ENCODE results near the gene OXA1L.

The OXA1L gene

DNA sequence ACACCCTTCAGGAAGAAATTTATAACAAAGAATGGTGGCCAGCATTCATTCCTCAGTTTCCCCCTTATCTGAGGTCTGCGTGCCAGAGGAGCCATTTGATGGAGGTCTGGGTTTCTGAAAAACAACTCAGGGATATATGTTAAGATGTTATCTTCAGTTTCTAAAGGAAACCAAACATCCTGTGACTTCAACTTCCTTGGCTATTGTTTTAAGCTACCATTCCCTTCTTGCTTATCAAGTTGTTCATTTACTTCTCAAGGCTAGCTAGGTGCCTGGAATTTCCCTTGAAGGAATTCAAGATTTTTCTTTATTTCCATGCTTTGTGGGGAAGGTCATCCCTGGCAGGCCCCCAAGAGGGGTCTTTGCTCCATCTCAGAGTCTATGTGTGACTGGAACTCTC lies 27.1 kb upstream of the OXA1L start:
- Histone ChIP-seq H4K8ac (ENCODE audit: low read depth, low read length) (no peak overlapping the region), H3K9me3 (replicated peaks in 1 of 2; ENCODE audit: control insufficient read depth in 2 of 2, insufficient read depth in 1 of 2, low read depth in 1 of 2, low read length in 2 of 2) (no peaks in the 10 kb centered on the region), H4K91ac (ENCODE audit: low read depth, low read length, poor library complexity) (no peak overlapping the region), H3K9ac (ENCODE audit: low read depth, low read length, poor library complexity) (no peak overlapping the region), H3K27me3 (ENCODE audit: control insufficient read depth in 3 of 3, insufficient read depth in 3 of 3, low read depth in 1 of 3, low read length in 3 of 3) (no peaks in the 10 kb centered on the region), H2BK15ac (ENCODE audit: low read length) (no peak overlapping the region), H3K36me3 (replicated peaks in 1 of 2; ENCODE audit: control insufficient read depth in 2 of 2, insufficient read depth in 2 of 2, low read length in 2 of 2) (no peaks in the 10 kb centered on the region), H3K4ac (ENCODE audit: low read length) (no peak overlapping the region), H3K23ac (ENCODE audit: low read depth, low read length, poor library complexity) (no peak overlapping the region), H2BK5ac (ENCODE audit: low read length) (no peak overlapping the region), H2AK5ac (ENCODE audit: low read depth, low read length) (no peak overlapping the region), H2BK12ac (ENCODE audit: low read length) (no peak overlapping the region), H3K4me1 (ENCODE audit: control insufficient read depth in 2 of 2, insufficient read depth in 1 of 2, low read depth in 1 of 2, low read length in 2 of 2) (no peaks in the 10 kb centered on the region), H3K18ac (ENCODE audit: low read length) (no peak overlapping the region), H3K4me3 (ENCODE audit: low read length in 2 of 2) (no peak overlapping the region), H3K27ac (replicated peaks; ENCODE audit: low read length) (no peak overlapping the region), H2AFZ (ENCODE audit: low read length) (no peak overlapping the region), H3K4me2 (ENCODE audit: insufficient read depth, low read length, poor library complexity, severe bottlenecking) (no peak overlapping the region), H3K79me1 (ENCODE audit: low read depth, low read length) (no peaks in the 10 kb centered on the region), H3K14ac (ENCODE audit: low read length) (no peak overlapping the region), H2BK120ac (ENCODE audit: low read depth, low read length) (no peak overlapping the region)
- DNase-seq (ENCODE audit: low spot score), result no peak
- no CpG with 5 or more reads among the region's 1 CpG for WGBS, 2 donors (ENCODE audit: extremely low coverage in 2 of 2, insufficient read length in 2 of 2, insufficient replicate concordance in 1 of 2)

DNA sequence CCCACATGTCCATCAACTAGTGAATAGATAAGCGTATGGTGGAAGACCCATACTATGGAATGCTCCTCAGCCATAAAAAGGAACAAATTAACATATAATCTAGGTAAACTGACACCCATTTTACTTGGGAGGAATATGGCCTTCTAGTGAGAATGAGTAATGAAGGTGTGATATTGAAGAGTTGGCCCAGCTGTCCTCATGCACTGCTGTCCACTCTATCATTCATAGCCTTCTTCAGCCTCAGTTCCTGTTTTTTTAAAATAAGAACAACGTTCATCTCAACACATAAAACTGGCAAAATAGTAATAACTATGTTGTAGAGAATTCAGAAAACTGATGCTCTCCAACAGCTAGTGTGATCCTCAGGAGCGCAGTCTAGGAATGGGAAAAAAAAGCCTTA lies 26.5 kb upstream of the OXA1L start:
- Histone ChIP-seq H3K4me2 (ENCODE audit: insufficient read depth, low read length, poor library complexity, severe bottlenecking) (no peak overlapping the region), H2BK15ac (ENCODE audit: low read length) (no peak overlapping the region), H3K14ac (ENCODE audit: low read length) (no peak overlapping the region), H4K91ac (ENCODE audit: low read depth, low read length, poor library complexity) (no peak overlapping the region), H3K4me3 (ENCODE audit: low read length in 2 of 2) (no peak overlapping the region), H2AFZ (ENCODE audit: low read length) (no peak overlapping the region), H3K79me1 (ENCODE audit: low read depth, low read length) (no peaks in the 10 kb centered on the region), H3K27me3 (ENCODE audit: control insufficient read depth in 3 of 3, insufficient read depth in 3 of 3, low read depth in 1 of 3, low read length in 3 of 3) (no peaks in the 10 kb centered on the region), H2BK5ac (ENCODE audit: low read length) (no peak overlapping the region), H3K4ac (ENCODE audit: low read length) (no peak overlapping the region), H4K8ac (ENCODE audit: low read depth, low read length) (no peak overlapping the region), H3K18ac (ENCODE audit: low read length) (no peak overlapping the region), H2BK120ac (ENCODE audit: low read depth, low read length) (no peak overlapping the region), H3K9ac (ENCODE audit: low read depth, low read length, poor library complexity) (no peak overlapping the region), H3K9me3 (replicated peaks in 1 of 2; ENCODE audit: control insufficient read depth in 2 of 2, insufficient read depth in 1 of 2, low read depth in 1 of 2, low read length in 2 of 2) (no peaks in the 10 kb centered on the region), H3K23ac (ENCODE audit: low read depth, low read length, poor library complexity) (no peak overlapping the region), H3K4me1 (ENCODE audit: control insufficient read depth in 2 of 2, insufficient read depth in 1 of 2, low read depth in 1 of 2, low read length in 2 of 2) (no peaks in the 10 kb centered on the region), H2BK12ac (ENCODE audit: low read length) (no peak overlapping the region), H3K27ac (replicated peaks; ENCODE audit: low read length) (no peak overlapping the region), H2AK5ac (ENCODE audit: low read depth, low read length) (no peak overlapping the region), H3K36me3 (replicated peaks in 1 of 2; ENCODE audit: control insufficient read depth in 2 of 2, insufficient read depth in 2 of 2, low read length in 2 of 2) (no peaks in the 10 kb centered on the region)
- no peak for DNase-seq (ENCODE audit: low spot score)
- no CpG with 5 or more reads among the region's 3 CpGs for WGBS, 2 donors (ENCODE audit: extremely low coverage in 2 of 2, insufficient read length in 2 of 2, insufficient replicate concordance in 1 of 2)

DNA sequence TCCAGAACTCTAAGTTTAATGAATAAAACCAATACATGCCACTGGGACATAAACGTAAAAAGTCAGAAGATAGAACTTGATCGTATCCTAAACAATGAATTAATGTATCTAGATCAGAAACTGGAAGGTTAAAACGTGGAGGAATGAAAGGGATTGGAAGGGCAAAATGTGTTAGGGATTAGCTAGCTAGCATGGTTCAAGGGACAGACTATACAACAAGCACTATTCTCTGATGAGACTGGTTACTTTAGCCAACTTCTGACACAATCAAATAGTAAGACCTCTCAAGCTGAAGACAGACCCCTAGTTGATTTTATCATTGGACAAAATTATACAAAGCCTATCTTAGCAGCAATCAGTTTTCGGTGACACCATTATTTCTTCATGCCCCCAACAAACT lies 18.7 kb upstream of the OXA1L start:
- WGBS, 2 donors (ENCODE audit: extremely low coverage in 2 of 2, insufficient read length in 2 of 2, insufficient replicate concordance in 1 of 2), result no CpG with 5 or more reads among the region's 4 CpGs
- H3K4me2 ChIP-seq (ENCODE audit: insufficient read depth, low read length, poor library complexity, severe bottlenecking), result no peak overlapping the region

DNA sequence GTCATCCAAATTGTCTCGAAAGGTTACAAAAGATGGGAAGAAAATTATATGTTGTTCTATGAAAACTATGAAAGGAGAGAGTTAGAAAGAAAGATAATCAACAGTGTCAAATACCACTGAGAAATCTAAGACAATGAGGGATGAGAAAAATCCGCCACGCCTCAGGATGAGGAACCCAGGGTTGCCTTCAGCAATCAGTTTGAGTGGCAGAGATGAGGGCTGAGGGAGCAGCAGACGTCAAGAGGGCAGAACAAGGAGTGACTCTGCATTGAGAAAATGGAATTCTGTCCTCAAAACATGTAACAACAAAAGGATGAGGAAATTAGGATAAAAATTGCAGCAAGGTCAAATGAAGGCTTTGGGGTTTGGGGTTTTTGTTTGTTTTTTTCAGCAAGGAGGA lies 18.3 kb upstream of the OXA1L start:
- H3K36me3 ChIP-seq (replicated peaks in 1 of 2; ENCODE audit: control insufficient read depth in 2 of 2, insufficient read depth in 2 of 2, low read length in 2 of 2), result no peaks in the 10 kb centered on the region
- H3K23ac ChIP-seq (ENCODE audit: low read depth, low read length, poor library complexity), result no peak overlapping the region
- H3K27me3 ChIP-seq (ENCODE audit: control insufficient read depth in 3 of 3, insufficient read depth in 3 of 3, low read depth in 1 of 3, low read length in 3 of 3), result no peaks in the 10 kb centered on the region
- H3K14ac ChIP-seq (ENCODE audit: low read length), result no peak overlapping the region
- no peak overlapping the region for H2BK5ac ChIP-seq (ENCODE audit: low read length)
- H4K91ac ChIP-seq (ENCODE audit: low read depth, low read length, poor library complexity), result no peak overlapping the region
- H2BK12ac ChIP-seq (ENCODE audit: low read length), result no peak overlapping the region
- no CpG with 5 or more reads among the region's 4 CpGs for WGBS, 2 donors (ENCODE audit: extremely low coverage in 2 of 2, insufficient read length in 2 of 2, insufficient replicate concordance in 1 of 2)
- H3K9me3 ChIP-seq (replicated peaks in 1 of 2; ENCODE audit: control insufficient read depth in 2 of 2, insufficient read depth in 1 of 2, low read depth in 1 of 2, low read length in 2 of 2), result no peaks in the 10 kb centered on the region
- no peak overlapping the region for H3K9ac ChIP-seq (ENCODE audit: low read depth, low read length, poor library complexity)
- no peak overlapping the region for H2AK5ac ChIP-seq (ENCODE audit: low read depth, low read length)
- no peak overlapping the region for H4K8ac ChIP-seq (ENCODE audit: low read depth, low read length)
- H3K18ac ChIP-seq (ENCODE audit: low read length), result no peak overlapping the region
- H3K4me3 ChIP-seq (ENCODE audit: low read length in 2 of 2), result no peak overlapping the region
- no peak for DNase-seq (ENCODE audit: low spot score)
- no peak overlapping the region for H3K27ac ChIP-seq (replicated peaks; ENCODE audit: low read length)
- H3K4me1 ChIP-seq (ENCODE audit: control insufficient read depth in 2 of 2, insufficient read depth in 1 of 2, low read depth in 1 of 2, low read length in 2 of 2), result peaks cover 0 to 2% of the 10 kb centered on the region in 2 donors
- H3K4ac ChIP-seq (ENCODE audit: low read length), result no peak overlapping the region
- H3K79me1 ChIP-seq (ENCODE audit: low read depth, low read length), result no peaks in the 10 kb centered on the region
- H3K4me2 ChIP-seq (ENCODE audit: insufficient read depth, low read length, poor library complexity, severe bottlenecking), result no peak overlapping the region
- no peak overlapping the region for H2BK15ac ChIP-seq (ENCODE audit: low read length)
- H2AFZ ChIP-seq (ENCODE audit: low read length), result no peak overlapping the region
- H2BK120ac ChIP-seq (ENCODE audit: low read depth, low read length), result no peak overlapping the region

More for the DNA sequence above, 18.7 kb upstream of the OXA1L start:
- no peak overlapping the region for H2AFZ ChIP-seq (ENCODE audit: low read length)
- H3K9ac ChIP-seq (ENCODE audit: low read depth, low read length, poor library complexity), result no peak overlapping the region
- H3K4ac ChIP-seq (ENCODE audit: low read length), result no peak overlapping the region
- H3K4me3 ChIP-seq (ENCODE audit: low read length in 2 of 2), result no peak overlapping the region
- no peak overlapping the region for H2BK120ac ChIP-seq (ENCODE audit: low read depth, low read length)
- no peak overlapping the region for H3K23ac ChIP-seq (ENCODE audit: low read depth, low read length, poor library complexity)
- H2BK12ac ChIP-seq (ENCODE audit: low read length), result no peak overlapping the region
- H2BK5ac ChIP-seq (ENCODE audit: low read length), result no peak overlapping the region
- no peak for DNase-seq (ENCODE audit: low spot score)
- H2BK15ac ChIP-seq (ENCODE audit: low read length), result no peak overlapping the region
- H3K18ac ChIP-seq (ENCODE audit: low read length), result no peak overlapping the region
- no peak overlapping the region for H2AK5ac ChIP-seq (ENCODE audit: low read depth, low read length)
- no peak overlapping the region for H4K8ac ChIP-seq (ENCODE audit: low read depth, low read length)
- no peak overlapping the region for H3K14ac ChIP-seq (ENCODE audit: low read length)
- H3K36me3 ChIP-seq (replicated peaks in 1 of 2; ENCODE audit: control insufficient read depth in 2 of 2, insufficient read depth in 2 of 2, low read length in 2 of 2), result no peaks in the 10 kb centered on the region
- H3K27ac ChIP-seq (replicated peaks; ENCODE audit: low read length), result no peak overlapping the region
- H3K27me3 ChIP-seq (ENCODE audit: control insufficient read depth in 3 of 3, insufficient read depth in 3 of 3, low read depth in 1 of 3, low read length in 3 of 3), result no peaks in the 10 kb centered on the region
- H3K9me3 ChIP-seq (replicated peaks in 1 of 2; ENCODE audit: control insufficient read depth in 2 of 2, insufficient read depth in 1 of 2, low read depth in 1 of 2, low read length in 2 of 2), result no peaks in the 10 kb centered on the region
- no peaks in the 10 kb centered on the region for H3K79me1 ChIP-seq (ENCODE audit: low read depth, low read length)
- no peak overlapping the region for H4K91ac ChIP-seq (ENCODE audit: low read depth, low read length, poor library complexity)
- peaks cover 0 to 2% of the 10 kb centered on the region in 2 donors for H3K4me1 ChIP-seq (ENCODE audit: control insufficient read depth in 2 of 2, insufficient read depth in 1 of 2, low read depth in 1 of 2, low read length in 2 of 2)

Measured in neuronal stem cell (in vitro differentiated cells).